ES-I3 (cell line): ENCODE measurements around the gene PAM16.
"Not testable (repeated sequence)": the region's sequence is repeated elsewhere in the genome, so short reads cannot be mapped to it uniquely, and the experiment has no call there.

ENCODE experiments used
- H3K36me3 ChIP-seq: 2 replicates; pipeline ENCODE4 v1.6.1; 2013; ENCODE audit warnings: mild to moderate bottlenecking, low read length, control low read depth, moderate library complexity; ENCODE audit not compliant: insufficient read depth
- H3K4me1 ChIP-seq: 2 replicates; pipeline ENCODE4 v1.6.1; 2013; ENCODE audit warnings: mild to moderate bottlenecking, control low read depth, low read length; ENCODE audit not compliant: insufficient read depth
- H3K9ac ChIP-seq: 2 replicates; pipeline ENCODE4 v1.6.1; 2013; ENCODE audit warnings: low read depth, mild to moderate bottlenecking, low read length, moderate library complexity
- H3K9me3 ChIP-seq: 2 replicates; pipeline ENCODE4 v1.6.1; 2013; ENCODE audit warnings: mild to moderate bottlenecking, low read length, moderate library complexity; ENCODE audit not compliant: control insufficient read depth, insufficient read depth

PAM16 gene

DNA sequence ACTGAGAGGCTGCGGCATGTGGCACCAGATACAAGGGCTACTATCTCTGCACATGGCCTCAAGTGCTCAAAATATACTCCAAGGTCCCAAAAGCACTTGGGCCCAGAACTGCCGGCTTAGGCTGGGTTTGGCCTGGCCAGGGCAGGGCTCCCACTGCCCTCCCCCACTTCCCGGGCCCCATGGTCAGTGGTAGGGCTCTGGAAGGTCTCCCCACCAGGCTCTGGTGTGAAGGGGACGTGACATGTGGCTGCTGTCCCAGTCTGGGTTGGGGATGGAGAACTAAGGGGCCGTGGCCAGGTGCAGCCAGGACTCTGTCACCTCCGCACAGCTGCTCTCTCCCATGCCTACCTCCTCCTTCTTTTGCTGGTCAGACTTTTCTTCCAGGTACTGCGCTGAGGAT is 5.7 kb upstream of the PAM16 start:
- H3K9ac ChIP-seq: no peak overlapping the region
- no peaks in the 10 kb centered on the region for H3K9me3 ChIP-seq
- H3K4me1 ChIP-seq: no peaks in the 10 kb centered on the region
- no peaks in the 10 kb centered on the region for H3K36me3 ChIP-seq

DNA sequence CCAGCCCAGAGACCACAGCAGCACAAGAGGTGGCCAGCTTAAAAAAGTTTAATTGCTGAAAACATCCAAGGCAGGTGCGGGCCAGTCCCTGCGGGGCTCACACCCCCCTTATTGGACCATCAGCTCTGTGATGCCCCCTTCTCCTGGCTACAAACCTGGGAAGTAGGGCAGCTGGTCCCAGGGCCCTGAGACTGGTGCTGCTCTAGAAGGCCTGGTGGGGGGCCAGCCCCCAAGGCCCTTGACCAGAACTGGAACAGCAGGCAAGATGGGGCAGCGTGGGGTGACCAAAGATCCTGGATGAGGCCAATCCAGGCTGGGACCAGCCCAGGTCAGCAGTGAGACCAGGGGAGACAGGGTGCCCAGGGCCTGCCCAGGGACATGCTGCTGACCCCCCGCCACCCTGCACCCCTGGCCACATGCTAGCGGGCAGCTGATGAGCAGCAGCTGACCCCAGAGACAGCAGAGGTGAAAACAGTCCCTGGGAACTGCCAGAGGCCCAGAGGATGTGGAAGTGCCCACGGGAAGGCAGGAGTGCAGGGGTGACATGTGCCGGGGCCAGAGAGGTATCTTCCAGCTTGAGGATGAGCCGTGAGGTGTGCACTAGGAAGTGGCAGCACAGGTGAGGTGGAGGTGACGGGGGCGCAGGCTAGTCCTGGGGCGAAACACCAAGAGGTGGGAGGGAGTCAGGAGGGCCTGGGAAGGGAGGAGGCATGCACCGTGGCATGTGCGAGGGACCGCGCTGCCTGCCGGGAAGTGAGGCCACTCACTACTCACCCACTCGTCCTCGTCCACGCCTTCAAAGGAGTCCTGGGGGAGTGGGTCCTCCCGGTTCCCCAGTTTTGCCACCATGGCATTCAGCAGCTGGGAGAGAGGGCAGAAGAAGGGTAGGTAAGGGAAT is 3.6 kb upstream of the PAM16 start:
- Histone ChIP-seq H3K4me1 (no peaks in the 10 kb centered on the region), H3K36me3 (no peaks in the 10 kb centered on the region), H3K9me3 (no peaks in the 10 kb centered on the region; the same call in 1 of the 2 replicates), H3K9ac (no peak overlapping the region)

DNA sequence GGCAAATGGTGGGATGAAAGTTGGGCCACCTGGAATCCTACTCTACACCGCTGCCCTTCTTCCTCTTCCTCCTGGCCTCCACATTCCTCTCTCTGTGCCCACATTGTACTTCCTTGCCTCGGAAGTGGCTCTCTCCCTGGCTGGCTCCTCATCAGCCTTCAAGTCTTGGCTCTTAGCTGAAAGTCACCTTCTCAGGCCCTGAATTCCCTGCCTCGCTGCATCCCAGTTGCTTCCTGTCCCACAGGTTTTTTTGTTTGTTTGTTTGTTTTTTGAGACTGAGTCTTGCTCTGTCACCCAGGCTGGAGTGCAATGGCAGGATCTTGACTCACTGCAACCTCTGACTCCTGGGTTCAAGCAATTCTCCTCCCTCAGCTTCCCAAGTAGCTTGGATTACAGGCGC is 2.6 kb upstream of the PAM16 start:
- Histone ChIP-seq H3K9ac (no peak overlapping the region), H3K36me3 (no peaks in the 10 kb centered on the region)

DNA sequence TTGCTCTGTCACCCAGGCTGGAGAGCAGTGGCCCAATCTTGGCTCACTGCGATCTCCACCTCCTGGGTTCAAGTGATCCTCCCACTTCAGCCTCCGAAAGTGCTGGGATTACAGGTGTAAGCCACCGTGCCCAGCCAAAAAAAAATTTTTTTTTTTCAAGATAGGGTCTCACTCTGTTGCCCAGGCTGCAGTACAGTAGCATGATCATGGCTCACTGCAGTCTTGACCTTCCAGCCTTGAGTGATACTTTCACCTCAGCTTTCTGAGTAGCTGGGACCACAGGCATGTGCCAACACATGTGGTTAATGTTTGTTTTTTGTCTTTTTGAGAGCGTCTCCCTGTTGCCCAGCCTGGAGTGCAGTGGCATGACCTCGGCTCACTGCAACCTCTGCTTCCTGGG is 1.7 kb upstream of the PAM16 start:
- no peak overlapping the region for H3K9ac ChIP-seq
- no peaks in the 10 kb centered on the region for H3K4me1 ChIP-seq
- no peaks in the 10 kb centered on the region; the same call in 1 of the 2 replicates for H3K9me3 ChIP-seq
- H3K36me3 ChIP-seq: no peaks in the 10 kb centered on the region

More for the DNA sequence above, 2.6 kb upstream of the PAM16 start:
- Histone ChIP-seq H3K4me1 (no peaks in the 10 kb centered on the region), H3K9me3 (no peaks in the 10 kb centered on the region; the same call in 1 of the 2 replicates)

DNA sequence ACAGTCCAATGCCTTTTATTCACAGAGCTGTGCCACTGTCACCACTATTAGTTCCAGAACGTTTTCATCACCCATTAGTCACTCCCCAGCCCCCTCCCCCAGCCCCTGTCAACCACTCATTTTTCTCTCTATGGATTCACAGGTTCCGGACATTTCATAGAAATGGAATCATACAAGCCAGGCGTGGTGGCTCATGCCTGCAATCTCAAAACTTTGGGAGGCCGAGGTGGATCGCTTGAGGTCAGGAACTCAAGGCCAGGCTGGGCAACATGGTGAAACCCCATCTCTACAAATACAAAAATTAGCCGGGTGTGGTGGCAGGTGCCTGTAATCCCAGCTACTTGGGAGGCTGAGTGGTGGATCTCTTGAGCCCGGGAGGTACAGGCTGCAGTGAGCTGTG is 759 bp upstream of the PAM16 start:
- Histone ChIP-seq H3K9ac (no peak overlapping the region), H3K9me3 (no peaks in the 10 kb centered on the region; the same call in 1 of the 2 replicates), H3K4me1 (no peaks in the 10 kb centered on the region), H3K36me3 (no peaks in the 10 kb centered on the region)

DNA sequence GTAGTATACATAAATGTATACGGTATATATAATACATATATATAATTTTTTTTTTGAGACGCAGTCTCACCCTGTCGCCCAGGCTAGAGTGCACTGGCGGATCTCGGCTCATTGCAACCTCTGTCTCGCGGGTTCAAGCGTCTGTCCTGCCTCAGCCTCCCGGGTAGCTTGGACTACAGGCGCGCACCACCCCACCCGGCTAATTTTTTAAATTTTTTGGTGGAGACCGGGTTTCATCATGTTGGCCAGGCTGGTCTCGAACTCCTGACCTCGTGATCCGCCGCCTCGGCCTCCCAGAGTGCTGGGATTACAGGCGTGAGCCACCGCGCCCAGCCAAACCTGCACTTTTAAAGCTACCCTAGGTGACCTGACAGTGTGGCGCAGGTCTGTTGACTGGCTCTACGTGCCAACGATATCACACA is 745 bp downstream of the PAM16 start:
- no peaks in the 10 kb centered on the region; the same call in 1 of the 2 replicates for H3K9me3 ChIP-seq
- H3K4me1 ChIP-seq: no peaks in the 10 kb centered on the region
- H3K36me3 ChIP-seq: no peaks in the 10 kb centered on the region
- H3K9ac ChIP-seq: peak overlapping the region; percentile 90

DNA sequence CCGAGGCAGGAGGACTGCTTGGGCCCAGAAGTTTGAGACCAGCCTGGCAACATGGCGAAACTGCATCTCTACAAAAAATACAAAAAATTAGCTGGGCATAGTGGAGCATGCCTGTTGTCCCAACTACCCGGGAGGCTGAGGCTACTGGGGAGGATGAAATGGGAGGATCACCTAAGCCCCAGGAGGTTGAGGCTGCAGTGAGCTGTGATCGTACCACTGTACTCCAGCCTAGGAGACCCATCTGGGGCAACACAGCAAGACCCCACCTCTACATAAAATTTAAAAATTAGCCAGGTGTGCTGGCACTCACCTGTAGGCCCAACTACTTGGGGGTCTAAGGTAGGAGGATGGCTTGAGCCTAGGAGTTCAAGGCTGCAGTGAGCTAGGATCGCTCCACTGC is 1.8 kb downstream of the PAM16 start:
- Histone ChIP-seq H3K36me3 (no peaks in the 10 kb centered on the region; the same call in 1 of the 2 replicates), H3K9ac (no peak overlapping the region; the same call in 1 of the 2 replicates), H3K9me3 (no peaks in the 10 kb centered on the region; the same call in 1 of the 2 replicates), H3K4me1 (no peaks in the 10 kb centered on the region)

DNA sequence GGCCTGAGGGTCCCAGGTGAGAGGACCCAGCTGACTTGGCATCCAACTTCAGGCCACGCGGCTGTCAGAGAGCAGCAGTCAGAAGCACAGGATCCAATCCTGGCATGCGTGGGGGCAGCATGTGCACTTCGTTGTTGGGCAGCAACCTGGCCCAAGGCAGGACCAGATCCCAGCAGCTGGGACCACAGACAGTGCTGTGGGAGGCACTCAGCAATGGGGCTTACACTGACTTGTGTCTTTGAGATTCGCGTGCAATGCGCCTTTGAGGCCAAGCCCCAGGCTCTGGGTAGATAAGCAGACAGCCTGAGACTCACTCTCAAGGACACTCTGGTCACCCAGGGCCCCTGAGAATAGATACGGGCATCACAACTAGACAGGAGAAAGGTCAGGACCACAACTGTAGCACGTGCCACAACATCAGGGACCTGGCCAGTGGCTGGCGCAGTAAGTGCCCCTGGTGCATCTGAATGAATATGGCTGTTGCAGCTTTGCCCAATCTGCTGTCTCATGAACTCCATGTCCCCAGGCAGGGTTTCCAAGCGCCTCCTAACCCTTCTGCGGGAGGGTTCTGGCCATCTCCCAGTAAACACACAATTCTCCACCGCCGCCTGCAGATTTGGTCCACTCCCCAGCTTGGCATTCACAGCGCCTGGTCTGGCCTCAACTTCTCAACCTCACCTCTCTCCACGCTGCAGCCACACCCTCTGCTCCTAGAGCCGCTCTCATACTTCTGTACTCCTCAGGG is 3.2 kb downstream of the PAM16 start:
- no peaks in the 10 kb centered on the region; the same call in 1 of the 2 replicates for H3K36me3 ChIP-seq
- no peak overlapping the region for H3K9ac ChIP-seq
- H3K9me3 ChIP-seq: no peaks in the 10 kb centered on the region; the same call in 1 of the 2 replicates
- H3K4me1 ChIP-seq: no peaks in the 10 kb centered on the region

DNA sequence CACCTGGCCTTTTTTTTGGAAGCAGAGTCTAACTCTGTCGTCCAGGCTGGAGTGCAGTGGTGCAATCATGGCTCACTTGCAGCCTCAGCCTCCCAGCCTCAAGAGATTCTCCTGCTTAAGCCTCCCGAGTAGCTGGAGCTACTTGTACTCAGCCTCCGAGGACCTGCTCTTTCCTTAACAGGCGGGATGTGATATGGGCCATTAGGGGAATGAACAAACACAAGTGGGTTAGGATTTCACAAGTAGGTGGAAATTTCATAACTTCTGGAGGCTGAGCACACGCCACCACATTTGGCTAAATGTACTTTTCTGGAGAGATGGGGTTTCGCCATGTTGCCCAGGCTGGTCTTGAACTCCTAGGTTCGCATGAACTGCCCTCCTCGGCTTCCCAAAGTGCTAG is 4.1 kb downstream of the PAM16 start:
- no peak overlapping the region for H3K9ac ChIP-seq
- no peaks in the 10 kb centered on the region for H3K4me1 ChIP-seq
- no peaks in the 10 kb centered on the region; the same call in 1 of the 2 replicates for H3K9me3 ChIP-seq
- no peaks in the 10 kb centered on the region; the same call in 1 of the 2 replicates for H3K36me3 ChIP-seq

DNA sequence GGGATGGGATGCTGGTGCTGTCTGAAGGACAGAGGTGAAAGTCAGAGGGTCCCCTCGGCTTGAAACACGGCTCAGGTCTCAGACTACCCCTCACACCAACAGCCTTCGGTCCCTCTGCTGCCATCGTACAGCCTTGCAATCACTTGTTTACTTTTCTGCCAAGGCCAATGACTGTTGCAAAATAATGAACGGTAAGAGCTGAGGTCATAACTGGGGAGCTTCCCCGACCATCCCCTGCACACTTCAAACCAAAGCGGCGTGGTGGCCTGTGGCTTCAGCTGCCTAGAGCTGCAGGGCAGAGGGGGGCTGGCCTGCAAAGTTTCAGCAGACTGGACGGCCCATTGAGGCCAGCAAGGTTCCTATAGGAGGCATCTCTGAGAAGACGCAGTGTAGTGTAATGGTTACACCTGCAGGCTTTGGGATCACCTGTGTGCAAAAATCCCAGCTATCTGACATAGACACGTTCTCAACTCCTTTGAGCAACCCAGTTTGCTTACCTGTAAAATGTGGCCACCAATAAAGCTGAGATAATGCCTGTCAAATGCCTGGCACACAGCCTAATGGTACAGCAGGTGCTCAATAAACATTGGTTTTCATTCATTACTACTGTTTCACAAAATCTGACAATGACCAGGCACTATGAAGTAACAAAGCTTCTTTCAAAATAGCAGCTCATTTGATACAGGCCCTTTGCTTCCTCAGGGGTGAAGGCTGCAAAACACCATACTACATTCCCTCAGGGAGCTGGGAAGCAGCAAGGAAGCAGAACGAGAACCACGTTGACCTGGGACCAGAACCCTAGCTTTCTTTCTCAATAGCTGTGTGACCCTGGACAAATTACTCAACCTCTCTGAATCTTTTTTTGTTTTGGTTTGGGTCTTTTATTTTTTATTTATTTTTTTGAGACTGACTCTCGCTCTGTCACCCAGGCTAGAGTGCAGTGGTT is 5.0 kb downstream of the PAM16 start:
- H3K4me1 ChIP-seq: no peaks in the 10 kb centered on the region
- peaks cover 4% of the 10 kb centered on the region; the same call in 1 of the 2 replicates for H3K36me3 ChIP-seq
- no peak overlapping the region for H3K9ac ChIP-seq
- H3K9me3 ChIP-seq: no peaks in the 10 kb centered on the region; the same call in 1 of the 2 replicates

DNA sequence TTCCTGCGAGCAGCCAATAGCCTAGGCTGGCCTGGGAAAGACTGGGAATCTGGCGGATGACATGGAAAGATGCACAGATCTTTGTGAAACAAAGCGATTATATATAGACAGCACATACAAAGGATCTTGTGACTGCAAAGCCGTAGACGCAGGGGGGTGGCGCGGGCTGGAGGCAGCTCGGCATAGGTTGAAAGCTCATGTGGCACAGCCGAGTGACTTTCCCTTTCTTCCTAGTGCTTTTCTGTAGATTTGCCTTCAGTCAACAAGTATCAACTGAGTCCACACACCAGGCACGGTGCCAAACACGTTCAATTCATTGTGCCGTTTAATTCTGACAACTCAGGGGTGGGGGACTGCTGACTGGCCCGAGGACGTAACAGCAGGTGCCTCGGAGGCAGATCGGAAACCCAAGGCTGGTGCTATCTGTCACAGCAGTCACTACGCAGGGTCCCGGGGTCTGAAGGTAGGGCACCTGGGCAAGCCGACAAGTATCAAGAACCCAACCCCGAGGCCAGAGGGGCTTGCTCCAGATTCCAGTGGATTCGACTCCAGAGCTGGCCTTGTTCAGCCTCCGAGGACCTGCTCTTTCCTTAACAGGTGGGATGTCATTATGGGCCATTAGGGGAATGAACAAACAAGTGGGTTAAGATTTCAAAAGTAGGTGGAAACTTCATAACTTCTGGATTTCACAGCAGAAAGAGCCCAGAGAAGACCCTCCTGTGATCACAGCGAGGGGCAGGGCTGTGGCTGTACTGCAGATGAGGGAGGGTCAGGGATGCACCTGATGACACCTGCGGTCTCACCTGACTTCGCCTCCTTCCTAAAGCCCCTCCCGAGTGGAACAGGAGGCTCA is 5.9 kb downstream of the PAM16 start:
- H3K9me3 ChIP-seq: no peaks in the 10 kb centered on the region
- H3K9ac ChIP-seq: no peak overlapping the region
- H3K4me1 ChIP-seq: no peaks in the 10 kb centered on the region
- H3K36me3 ChIP-seq: peaks cover 7% of the 10 kb centered on the region; the same call in 1 of the 2 replicates

DNA sequence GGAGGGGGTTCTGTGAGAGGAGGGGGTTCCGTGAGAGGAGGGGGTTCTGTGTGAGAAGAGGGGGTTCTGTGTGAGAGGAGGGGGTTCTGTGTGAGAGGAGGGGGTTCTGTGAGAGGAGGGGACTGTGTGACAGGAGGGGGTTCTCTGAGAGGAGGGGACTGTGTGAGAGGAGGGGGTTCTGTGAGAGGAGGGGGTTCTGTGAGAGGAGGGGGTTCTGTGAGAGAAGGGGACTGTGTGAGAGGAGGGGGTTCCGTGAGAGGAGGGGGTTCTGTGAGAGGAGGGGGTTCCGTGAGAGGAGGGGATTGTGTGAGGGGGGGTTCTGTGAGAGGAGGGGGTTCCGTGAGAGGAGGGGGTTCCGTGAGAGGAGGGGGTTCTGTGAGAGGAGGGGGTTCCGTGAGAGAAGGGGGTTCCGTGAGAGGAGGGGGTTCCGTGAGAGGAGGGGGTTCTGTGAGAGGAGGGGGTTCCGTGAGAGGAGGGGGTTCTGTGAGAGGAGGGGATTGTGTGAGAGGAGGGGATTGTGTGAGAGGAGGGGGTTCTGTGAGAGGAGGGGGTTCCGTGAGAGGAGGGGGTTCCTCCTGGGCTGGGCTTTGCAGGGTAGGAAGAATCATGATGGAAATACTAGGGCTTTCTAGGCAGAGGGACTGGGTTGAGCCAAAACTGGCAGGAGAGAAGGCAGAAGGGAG is 6.7 kb downstream of the PAM16 start:
- not testable (repeated sequence) for H3K36me3 ChIP-seq, H3K9me3 ChIP-seq, H3K9ac ChIP-seq, H3K4me1 ChIP-seq
